Thyroid gland (tissue), 4 donors: ENCODE data around the gene LMNTD1.

Experiments
- POLR2A ChIP-seq, 2 donors: fragments of 450-650 bp; IDR thresholded peaks; one replicate each; pipeline ENCODE4 v1.6.1; 2017; ENCODE audit warnings: antibody characterized with exemption in 2 of 2, mild to moderate bottlenecking in 2 of 2, moderate library complexity in 1 of 2
- TF ChIP-seq, protein P1 (sequence below), 6 experiments: fragments of 200-600 bp in 3 of 6; fragments of 450-650 bp in 3 of 6; sonication (generic) in 3 of 6; IDR thresholded peaks; one replicate each; pipeline ENCODE4 v1.5.1; 2016 to 2019; ENCODE audit warnings: antibody characterized with exemption in 6 of 6, mild to moderate bottlenecking in 2 of 6, inconsistent platforms in 1 of 6, moderate library complexity in 1 of 6

- no peak for TF ChIP-seq POLR2A (IDR thresholded peaks at IDR 0.05)
- TF ChIP-seq, protein P1, sequence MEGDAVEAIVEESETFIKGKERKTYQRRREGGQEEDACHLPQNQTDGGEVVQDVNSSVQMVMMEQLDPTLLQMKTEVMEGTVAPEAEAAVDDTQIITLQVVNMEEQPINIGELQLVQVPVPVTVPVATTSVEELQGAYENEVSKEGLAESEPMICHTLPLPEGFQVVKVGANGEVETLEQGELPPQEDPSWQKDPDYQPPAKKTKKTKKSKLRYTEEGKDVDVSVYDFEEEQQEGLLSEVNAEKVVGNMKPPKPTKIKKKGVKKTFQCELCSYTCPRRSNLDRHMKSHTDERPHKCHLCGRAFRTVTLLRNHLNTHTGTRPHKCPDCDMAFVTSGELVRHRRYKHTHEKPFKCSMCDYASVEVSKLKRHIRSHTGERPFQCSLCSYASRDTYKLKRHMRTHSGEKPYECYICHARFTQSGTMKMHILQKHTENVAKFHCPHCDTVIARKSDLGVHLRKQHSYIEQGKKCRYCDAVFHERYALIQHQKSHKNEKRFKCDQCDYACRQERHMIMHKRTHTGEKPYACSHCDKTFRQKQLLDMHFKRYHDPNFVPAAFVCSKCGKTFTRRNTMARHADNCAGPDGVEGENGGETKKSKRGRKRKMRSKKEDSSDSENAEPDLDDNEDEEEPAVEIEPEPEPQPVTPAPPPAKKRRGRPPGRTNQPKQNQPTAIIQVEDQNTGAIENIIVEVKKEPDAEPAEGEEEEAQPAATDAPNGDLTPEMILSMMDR (IDR thresholded peaks at IDR 0.05): no peak
These were observed 125.5 kb downstream of the LMNTD1 start for GRCh38 chr12:25427337-25428249.
